Kidney tubule cell (primary cell): ENCODE measurements around the gene METTL23.
"Not testable (repeated sequence)": the region's sequence is repeated elsewhere in the genome, so short reads cannot be mapped to it uniquely, and the experiment has no call there.

Experiments
- DNase-seq: peaks from one replicate; pipeline ENCODE4 v3.0.0-alpha.2; 2018; ENCODE audit warnings: low spot score

METTL23 gene

GRCh38 chr17:76735006-76735405 is 8.4 kb downstream of the METTL23 start:
- DNase-seq = peak; percentile 43

DNA sequence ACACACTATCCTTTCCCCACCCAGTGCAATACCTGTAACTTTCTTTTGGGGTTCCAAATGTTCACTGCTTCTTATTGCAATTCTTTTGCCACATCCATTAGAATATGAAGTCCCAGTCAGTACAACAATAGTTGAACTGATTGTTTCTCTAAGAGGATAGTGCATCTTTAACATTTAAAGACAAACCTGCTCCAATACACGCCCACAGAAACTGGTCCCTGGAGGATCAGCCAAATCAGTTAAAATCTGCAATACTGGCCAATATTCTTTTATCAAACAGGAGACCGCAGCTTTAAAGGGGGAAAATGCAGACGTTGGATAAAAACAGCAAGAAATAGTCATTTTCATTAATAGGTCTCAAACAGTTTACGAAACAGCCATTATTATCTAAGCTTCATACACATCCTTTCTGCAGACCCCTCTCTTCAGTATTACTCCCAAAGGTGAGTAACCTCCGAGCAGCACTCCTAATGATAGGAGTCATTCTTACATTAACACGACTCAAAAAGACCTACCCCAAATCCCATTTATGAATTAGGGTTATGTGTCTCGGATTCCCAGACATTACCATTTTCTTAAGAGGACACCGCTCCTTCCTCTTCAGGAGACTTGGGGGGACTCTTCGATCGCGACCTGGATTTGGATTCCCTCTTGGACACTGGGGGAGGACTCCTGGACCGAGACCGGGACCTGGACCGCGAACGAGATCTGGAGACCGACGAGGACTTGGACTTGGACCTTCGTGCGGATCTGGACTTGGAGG is 9.1 kb downstream of the METTL23 start:
- DNase-seq = peak; percentile 20

DNA sequence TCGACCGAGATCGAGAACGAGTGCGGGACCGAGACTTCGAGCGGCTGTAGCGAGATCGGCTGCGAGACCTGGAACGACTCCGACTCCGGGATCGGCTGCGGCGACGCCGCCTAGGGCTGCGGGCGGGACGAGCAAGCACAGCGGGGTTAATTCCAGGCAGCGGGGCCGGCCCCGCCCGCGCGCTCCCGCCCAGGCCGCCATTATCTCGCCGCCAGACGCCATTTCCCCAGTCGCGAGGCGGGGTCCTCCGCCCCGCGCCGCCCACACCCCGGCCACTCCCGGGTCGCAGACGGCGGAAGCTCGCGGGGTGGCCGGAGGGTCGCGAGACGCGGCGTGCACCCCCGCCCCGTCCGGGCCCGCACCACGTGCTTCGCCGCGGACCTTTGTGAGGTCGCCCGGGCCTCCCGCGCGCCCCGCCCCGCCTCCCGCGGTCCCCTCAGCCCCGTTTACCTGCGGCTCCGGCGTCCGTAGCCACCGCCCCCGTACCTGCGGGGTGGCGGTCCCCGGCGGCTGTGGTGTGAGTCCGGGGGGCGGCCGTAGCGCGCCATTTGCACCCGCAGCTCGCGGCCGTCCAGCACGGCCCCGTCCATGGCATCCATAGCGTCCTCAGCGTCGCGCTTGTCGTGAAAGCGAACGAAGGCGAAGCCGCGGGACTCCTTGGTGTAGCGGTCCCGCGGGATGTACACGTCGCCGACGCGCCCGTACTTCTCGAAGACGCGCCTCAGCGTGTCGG is 9.9 kb downstream of the METTL23 start:
- DNase-seq = peak; percentile 55

DNA sequence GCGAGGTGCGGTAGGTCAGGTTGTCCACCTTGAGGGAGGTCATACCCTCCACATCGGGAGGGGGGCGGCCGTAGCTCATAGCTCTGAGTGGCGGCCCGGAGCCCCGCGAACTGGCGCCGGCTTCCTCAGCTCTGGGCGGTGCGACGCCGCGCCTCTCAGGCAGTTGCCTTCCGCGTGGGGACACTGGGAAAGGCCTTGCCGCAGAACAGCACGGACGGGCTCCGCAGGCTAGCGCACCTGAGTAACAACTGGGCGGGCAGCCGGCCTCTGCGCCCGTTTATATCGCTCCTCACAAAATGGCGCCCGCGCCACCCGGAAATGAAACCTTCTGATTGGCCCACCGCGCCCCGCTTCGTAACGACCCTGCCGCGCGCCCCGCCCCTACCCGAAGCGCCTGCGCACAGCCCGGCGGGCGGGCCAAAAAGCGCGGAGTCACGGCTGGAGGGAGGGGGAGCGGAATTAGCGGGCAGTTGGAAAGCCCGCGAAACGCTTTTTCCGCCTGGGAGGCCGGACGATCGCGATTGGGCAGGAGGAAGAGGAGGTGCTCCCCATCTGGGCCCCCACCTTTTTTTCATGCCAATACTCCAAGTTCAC is 10.5 kb downstream of the METTL23 start, which contains the start of gene SRSF2:
TSS of gene SRSF2 (minus strand) at position 250 of the 594 bp plus-strand sequence. CDS start at position 79, 171 bp downstream.
- peak; percentile 98 for DNase-seq

- peak; percentile 93 for DNase-seq
Observed at GRCh38 chr17:76737676-76738467, 11.2 kb downstream of the METTL23 start, which contains the start of gene MFSD11. Gene MFSD11, plus strand, starts transcription at chr17:76738119. Its CDS starts 234 bp downstream, at chr17:76738353.

DNA sequence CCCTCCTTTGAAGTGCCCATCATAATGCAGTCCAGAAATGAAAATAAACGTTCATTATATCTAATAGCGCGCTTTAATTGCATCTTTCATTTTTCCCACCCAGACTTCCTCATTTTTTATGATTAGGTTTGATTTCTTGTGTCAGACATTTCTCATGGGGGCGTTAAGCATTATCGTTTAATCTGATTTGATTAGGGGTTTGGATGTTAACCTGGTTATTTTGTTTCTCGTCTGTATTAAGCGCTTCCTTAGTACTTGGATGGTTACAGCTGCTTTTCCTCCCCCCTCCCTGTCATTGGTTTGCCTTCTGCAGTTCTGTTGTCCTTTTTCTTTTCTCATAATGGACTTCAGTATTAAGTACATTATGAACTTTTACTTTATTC is 11.8 kb downstream of the METTL23 start:
- no peak for DNase-seq

GRCh38 chr17:76739568-76740115 is 13.0 kb downstream of the METTL23 start:
- DNase-seq = not testable (repeated sequence)

DNA sequence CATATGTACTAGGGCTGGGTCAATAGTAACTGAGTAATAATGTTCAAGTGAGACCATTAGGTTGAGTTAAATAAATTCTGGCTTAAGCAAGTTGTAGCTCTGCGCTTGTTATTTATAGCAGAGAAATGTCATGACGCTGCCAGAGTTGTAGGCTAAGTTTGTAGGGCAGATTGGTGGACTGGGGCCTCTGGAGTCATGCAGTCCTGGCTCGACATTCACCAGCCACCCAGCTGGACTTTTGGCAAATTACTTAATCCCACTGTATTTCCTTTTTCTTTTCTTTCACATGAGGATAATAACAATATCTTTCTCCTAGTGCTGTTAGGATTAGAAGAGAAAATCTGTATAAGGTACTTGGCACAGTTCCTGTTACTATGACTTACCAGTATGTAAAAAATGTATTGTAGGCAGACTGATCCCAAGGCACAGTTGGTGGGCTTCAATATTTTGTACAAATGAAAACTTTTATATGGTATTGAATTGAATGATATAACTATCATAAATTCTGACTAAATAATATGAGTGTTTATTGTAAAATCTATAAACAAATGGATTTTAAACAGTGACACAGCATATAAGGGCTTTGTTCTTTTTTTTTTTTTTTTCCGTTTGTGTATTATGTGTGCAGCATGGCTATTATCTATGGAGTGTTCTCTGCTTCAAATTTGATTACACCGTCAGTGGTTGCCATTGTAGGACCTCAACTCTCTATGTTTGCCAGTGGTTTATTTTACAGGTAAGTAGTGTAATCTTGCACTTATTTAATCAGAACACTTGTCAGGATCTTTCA is 13.9 kb downstream of the METTL23 start:
- DNase-seq = no peak

DNA sequence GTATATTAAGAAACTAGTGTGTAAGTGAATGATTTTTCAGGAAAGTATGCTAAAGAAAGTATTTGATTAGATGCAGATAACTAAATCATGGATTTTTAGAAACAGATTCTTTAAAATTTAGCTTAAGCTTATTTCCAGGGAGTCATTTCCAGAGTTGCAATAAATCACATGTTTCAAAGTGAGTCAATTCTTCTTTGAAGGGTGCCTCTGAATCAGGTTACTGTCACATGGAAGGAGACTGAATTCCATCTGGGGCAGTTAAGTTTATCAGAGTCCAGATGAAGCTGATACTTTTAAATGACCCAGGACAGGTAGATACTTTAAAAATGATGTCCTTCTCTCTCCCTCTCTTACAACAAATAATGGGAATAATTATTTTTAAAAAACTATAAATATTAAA is 16.3 kb downstream of the METTL23 start:
- peak; percentile 30 for DNase-seq

GRCh38 chr17:76744747-76745146 is 18.1 kb downstream of the METTL23 start:
- DNase-seq = no peak

- peak; percentile 43 for DNase-seq
Observed at GRCh38 chr17:76745785-76746184, 19.1 kb downstream of the METTL23 start.

- DNase-seq = no peak
Observed at GRCh38 chr17:76747716-76748363, 21.2 kb downstream of the METTL23 start.

- no peak for DNase-seq
Observed at GRCh38 chr17:76748657-76749056, 22.0 kb downstream of the METTL23 start.

GRCh38 chr17:76751416-76751993 is 24.9 kb downstream of the METTL23 start:
- no peak for DNase-seq

- no peak for DNase-seq
Observed at GRCh38 chr17:76752006-76752405, 25.4 kb downstream of the METTL23 start.

- no peak for DNase-seq
Observed at GRCh38 chr17:76753061-76753961, 26.7 kb downstream of the METTL23 start.

DNA sequence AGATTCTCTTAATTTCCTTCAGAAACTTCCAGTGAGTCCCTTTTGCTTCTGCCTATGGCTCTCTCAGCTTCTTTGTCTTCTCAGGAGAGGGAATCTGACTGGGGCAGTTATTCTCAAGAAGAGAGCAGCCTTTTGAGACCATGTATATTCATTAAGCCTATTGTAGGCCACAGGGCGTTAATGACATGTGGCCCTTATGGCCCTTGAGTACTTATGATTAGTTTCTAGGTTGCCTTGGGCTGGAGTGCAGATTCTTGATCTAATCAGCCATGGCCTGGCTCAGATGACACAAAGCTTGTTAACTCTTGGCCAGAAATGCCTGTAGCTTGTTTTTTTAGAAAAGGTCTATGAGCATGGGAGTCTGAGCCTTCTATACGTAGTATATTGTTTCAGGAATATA is 28.6 kb downstream of the METTL23 start:
- DNase-seq = no peak

DNA sequence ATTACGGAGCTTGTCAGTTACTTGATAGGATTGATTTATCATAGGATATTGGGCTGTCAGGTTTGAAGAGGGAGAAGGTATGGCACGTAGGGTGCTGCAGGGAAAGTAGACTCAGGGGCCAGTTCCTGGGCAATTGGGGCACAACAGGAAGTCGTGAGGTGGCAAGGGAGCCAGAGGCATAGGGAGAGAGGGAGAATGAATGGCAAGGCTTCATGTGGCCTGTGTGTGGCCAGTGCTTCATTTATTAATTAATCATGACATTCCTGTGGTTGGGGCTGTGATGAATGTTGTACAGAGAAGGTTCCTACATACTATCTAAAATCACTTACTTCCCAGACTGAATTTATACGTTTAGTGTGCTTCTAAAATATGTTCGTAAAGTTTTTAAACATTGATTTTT is 30.6 kb downstream of the METTL23 start:
- peak; percentile 48 for DNase-seq

DNA sequence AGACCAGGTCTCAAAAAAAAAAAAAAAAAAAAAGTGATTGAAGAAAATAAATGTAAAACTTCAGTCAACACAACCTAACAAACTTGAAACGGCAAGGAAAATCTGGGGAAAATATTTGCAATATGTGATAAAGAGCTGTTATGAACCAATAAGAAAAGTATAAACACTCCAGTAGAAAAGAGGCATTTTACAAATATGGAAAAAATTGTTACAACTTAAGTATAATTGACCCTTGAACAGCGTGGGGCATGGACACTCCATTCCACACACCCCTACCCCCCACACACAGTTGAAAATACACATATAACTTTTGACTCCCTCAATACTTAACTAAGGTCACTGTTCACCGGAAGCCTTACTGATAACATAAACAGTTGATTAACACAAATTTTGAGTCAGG is 31.9 kb downstream of the METTL23 start:
- no peak for DNase-seq
